OCI-LY1 (cell line): Measurements from ENCODE around the gene PRKAR2B.
"Not testable (repeated sequence)": the region's sequence is repeated elsewhere in the genome, so short reads cannot be mapped to it uniquely, and the experiment has no call there.

ENCODE experiments used
- CTCF ChIP-seq: fragments of 200-600 bp; sonication (generic), shearing (Covaris generic); IDR thresholded peaks from 2 replicates; pipeline ENCODE4 v1.5.1; 2017; ENCODE audit warnings: mild to moderate bottlenecking, antibody characterized with exemption, low read length, moderate library complexity, mixed read lengths
- EZH2 ChIP-seq: fragments of 200-600 bp; sonication (generic), shearing (Covaris generic); IDR thresholded peaks from 2 replicates; pipeline ENCODE4 v1.8.0; 2017; ENCODE audit warnings: borderline replicate concordance, mixed run types, mild to moderate bottlenecking, antibody characterized with exemption, low read length, moderate library complexity, mixed read lengths

- TF ChIP-seq CTCF, EZH2: not testable (repeated sequence)
These were observed 111.2 kb downstream of the PRKAR2B start for GRCh38 chr7:107155726-107156125.
